Measurements from ENCODE around the gene SFTA2.

- TF ChIP-seq CTCF (IDR thresholded peaks at IDR 0.05) (no peak), POLR2A (IDR thresholded peaks at IDR 0.05) (no peak)
These were observed 30.7 kb upstream of the SFTA2 start for GRCh38 chr6:30962716-30963115.
